Activated naive CD8-positive, alpha-beta T cell treated with anti-CD3 and anti-CD28 coated beads, Interleukin-2, amount 50 U/mL, for 24 hours (primary cell): ENCODE data around the gene EPB42.
"Not testable (repeated sequence)": the region's sequence is repeated elsewhere in the genome, so short reads cannot be mapped to it uniquely, and the experiment has no call there.

Source experiments
- ATAC-seq: fragments of 150-1000 bp; cut with Tn5 transposase; one replicate; pipeline ENCODE4 v1.10.0; 2021
- DNase-seq: peaks from one replicate; pipeline ENCODE4 v3.0.0; 2021
- H3K27ac Mint-ChIP-seq: one replicate; pipeline ENCODE4 v1.8.0; 2021; ENCODE audit warnings: mild to moderate bottlenecking, mixed read lengths
- H3K27me3 Mint-ChIP-seq: one replicate; pipeline ENCODE4 v1.8.0; 2021; ENCODE audit warnings: mixed read lengths
- H3K36me3 Mint-ChIP-seq: one replicate; pipeline ENCODE4 v1.8.0; 2021; ENCODE audit warnings: low read depth, mixed read lengths
- H3K4me1 Mint-ChIP-seq: one replicate; pipeline ENCODE4 v1.8.0; 2021; ENCODE audit warnings: mixed read lengths
- H3K4me3 Mint-ChIP-seq: one replicate; pipeline ENCODE4 v1.8.0; 2021; ENCODE audit warnings: mild to moderate bottlenecking, moderate library complexity, mixed read lengths
- H3K9me3 Mint-ChIP-seq: one replicate; pipeline ENCODE4 v1.8.0; 2021; ENCODE audit warnings: mixed read lengths

The EPB42 gene

GRCh38 chr15:43211224-43211735 lies 9.5 kb downstream of the EPB42 start:
- ATAC-seq, result no peak
- DNase-seq, result no peak
- no peaks in the 10 kb centered on the region for H3K9me3 Mint-ChIP-seq
- H3K27me3 Mint-ChIP-seq, result peaks cover 15% of the 10 kb centered on the region
- no peak overlapping the region for H3K4me3 Mint-ChIP-seq
- H3K4me1 Mint-ChIP-seq, result no peaks in the 10 kb centered on the region
- no peaks in the 10 kb centered on the region for H3K36me3 Mint-ChIP-seq
- no peak overlapping the region for H3K27ac Mint-ChIP-seq

- no peak for ATAC-seq
- no peak for DNase-seq
- peaks cover 16% of the 10 kb centered on the region for H3K27me3 Mint-ChIP-seq
- no peak overlapping the region for H3K4me3 Mint-ChIP-seq
- no peaks in the 10 kb centered on the region for H3K36me3 Mint-ChIP-seq
- H3K9me3 Mint-ChIP-seq, result no peaks in the 10 kb centered on the region
- no peaks in the 10 kb centered on the region for H3K4me1 Mint-ChIP-seq
- no peak overlapping the region for H3K27ac Mint-ChIP-seq
Observed at GRCh38 chr15:43210807-43211206, 10.0 kb downstream of the EPB42 start.

- Mint-ChIP-seq H3K27ac (no peak overlapping the region), H3K4me3 (no peak overlapping the region), H3K36me3 (no peaks in the 10 kb centered on the region), H3K9me3 (no peaks in the 10 kb centered on the region), H3K27me3 (peaks cover 16% of the 10 kb centered on the region), H3K4me1 (no peaks in the 10 kb centered on the region)
- ATAC-seq (no peak), DNase-seq (no peak)
Observed at GRCh38 chr15:43210172-43210745, 10.6 kb downstream of the EPB42 start.

GRCh38 chr15:43209059-43209824 lies 11.6 kb downstream of the EPB42 start:
- Mint-ChIP-seq H3K4me1 (peaks cover 4% of the 10 kb centered on the region), H3K27me3 (peaks cover 16% of the 10 kb centered on the region), H3K9me3 (no peaks in the 10 kb centered on the region), H3K36me3 (no peaks in the 10 kb centered on the region), H3K27ac (no peak overlapping the region), H3K4me3 (no peak overlapping the region)
- DNase-seq (no peak), ATAC-seq (no peak)

- Mint-ChIP-seq H3K27me3 (peaks cover 16% of the 10 kb centered on the region), H3K4me1 (peaks cover 7% of the 10 kb centered on the region), H3K27ac (no peak overlapping the region), H3K9me3 (no peaks in the 10 kb centered on the region), H3K4me3 (no peak overlapping the region), H3K36me3 (no peaks in the 10 kb centered on the region)
- ATAC-seq, result no peak
- no peak for DNase-seq
Observed at GRCh38 chr15:43208052-43209002, 12.5 kb downstream of the EPB42 start.

GRCh38 chr15:43207024-43207423 lies 13.8 kb downstream of the EPB42 start:
- H3K4me3 Mint-ChIP-seq, result no peak overlapping the region
- no peaks in the 10 kb centered on the region for H3K36me3 Mint-ChIP-seq
- H3K27me3 Mint-ChIP-seq, result peaks cover 16% of the 10 kb centered on the region
- ATAC-seq (no peak), DNase-seq (no peak)
- H3K4me1 Mint-ChIP-seq, result peaks cover 7% of the 10 kb centered on the region
- no peak overlapping the region for H3K27ac Mint-ChIP-seq
- no peaks in the 10 kb centered on the region for H3K9me3 Mint-ChIP-seq

- H3K9me3 Mint-ChIP-seq, result no peaks in the 10 kb centered on the region
- H3K4me3 Mint-ChIP-seq, result no peak overlapping the region
- no peak for ATAC-seq
- no peak overlapping the region for H3K27ac Mint-ChIP-seq
- peaks cover 16% of the 10 kb centered on the region for H3K27me3 Mint-ChIP-seq
- no peak for DNase-seq
- no peaks in the 10 kb centered on the region for H3K36me3 Mint-ChIP-seq
- H3K4me1 Mint-ChIP-seq, result peaks cover 7% of the 10 kb centered on the region
Observed at GRCh38 chr15:43206054-43206453, 14.8 kb downstream of the EPB42 start.

GRCh38 chr15:43204016-43204901 lies 16.6 kb downstream of the EPB42 start:
- Mint-ChIP-seq H3K27ac (no peak overlapping the region), H3K27me3 (peaks cover 8% of the 10 kb centered on the region), H3K4me1 (peaks cover 13% of the 10 kb centered on the region), H3K9me3 (no peaks in the 10 kb centered on the region), H3K4me3 (no peak overlapping the region), H3K36me3 (peaks cover 1% of the 10 kb centered on the region)
- peak; percentile 62 for ATAC-seq
- DNase-seq, result peak; percentile 59

- peaks cover 13% of the 10 kb centered on the region for H3K4me1 Mint-ChIP-seq
- peaks cover 9% of the 10 kb centered on the region for H3K9me3 Mint-ChIP-seq
- H3K27me3 Mint-ChIP-seq, result no peaks in the 10 kb centered on the region
- ATAC-seq, result peak; percentile 61
- peaks cover 22% of the 10 kb centered on the region for H3K36me3 Mint-ChIP-seq
- no peak overlapping the region for H3K27ac Mint-ChIP-seq
- no peak overlapping the region for H3K4me3 Mint-ChIP-seq
- no peak for DNase-seq
Observed at GRCh38 chr15:43199945-43200488, 20.8 kb downstream of the EPB42 start.

- peaks cover 26% of the 10 kb centered on the region for H3K36me3 Mint-ChIP-seq
- H3K27ac Mint-ChIP-seq, result no peak overlapping the region
- DNase-seq, result no peak
- H3K4me1 Mint-ChIP-seq, result peaks cover 6% of the 10 kb centered on the region
- no peak overlapping the region for H3K4me3 Mint-ChIP-seq
- H3K9me3 Mint-ChIP-seq, result peaks cover 9% of the 10 kb centered on the region
- H3K27me3 Mint-ChIP-seq, result no peaks in the 10 kb centered on the region
- ATAC-seq, result no peak
Observed at GRCh38 chr15:43198992-43199391, 21.8 kb downstream of the EPB42 start.

- not testable (repeated sequence) for H3K4me3 Mint-ChIP-seq, DNase-seq, H3K27ac Mint-ChIP-seq, H3K9me3 Mint-ChIP-seq, H3K27me3 Mint-ChIP-seq, ATAC-seq, H3K4me1 Mint-ChIP-seq
- peaks cover 26% of the 10 kb centered on the region for H3K36me3 Mint-ChIP-seq
Observed at GRCh38 chr15:43198556-43198955, 22.3 kb downstream of the EPB42 start.

GRCh38 chr15:43197773-43198172 lies 23.0 kb downstream of the EPB42 start:
- not testable (repeated sequence) for H3K4me3 Mint-ChIP-seq, H3K27me3 Mint-ChIP-seq, H3K9me3 Mint-ChIP-seq, ATAC-seq, H3K27ac Mint-ChIP-seq, DNase-seq, H3K4me1 Mint-ChIP-seq
- peaks cover 31% of the 10 kb centered on the region for H3K36me3 Mint-ChIP-seq

GRCh38 chr15:43196760-43197548 lies 23.9 kb downstream of the EPB42 start:
- DNase-seq (no peak), ATAC-seq (no peak)
- Mint-ChIP-seq H3K4me1 (peaks cover 6% of the 10 kb centered on the region), H3K27ac (peak overlapping the region; percentile 4), H3K36me3 (peaks cover 37% of the 10 kb centered on the region), H3K27me3 (no peaks in the 10 kb centered on the region), H3K4me3 (no peak overlapping the region), H3K9me3 (peaks cover 9% of the 10 kb centered on the region)
